HepG2 (cell line): ENCODE measurements around the gene PLCB1.

Source experiments
- CEBPZ ChIP-seq: IDR thresholded peaks from 2 replicates; pipeline ENCODE4 v1.6.1; 2012; ENCODE audit warnings: low read length, improper control_type of control experiment
- EP300 ChIP-seq, 3 experiments: sonication (generic) in 1 of 3; formaldehyde crosslinking in 1 of 3; IDR thresholded peaks; 2 replicates each; pipeline versions ENCODE4 v1.5.1 to v1.6.1; 2011 to 2020; ENCODE audit warnings: low read depth in 2 of 3, low read length in 2 of 3, borderline replicate concordance in 1 of 3, improper control_type of control experiment in 1 of 3, mild to moderate bottlenecking in 1 of 3, missing genetic modification reagents in 1 of 3, moderate library complexity in 1 of 3
- HNRNPLL ChIP-seq: fragments of 200-400 bp; formaldehyde crosslinking; IDR thresholded peaks from 2 replicates; pipeline ENCODE4 v1.6.1; 2017; ENCODE audit warnings: mild to moderate bottlenecking, low read depth, low read length; ENCODE audit not compliant: poor library complexity, severe bottlenecking
- KDM1A ChIP-seq: IDR thresholded peaks from 2 replicates; pipeline ENCODE4 v1.6.1; 2016; ENCODE audit warnings: missing compliant biosample characterization
- MXD4 ChIP-seq: IDR thresholded peaks from 2 replicates; pipeline ENCODE4 v1.6.1; 2016; ENCODE audit warnings: mild to moderate bottlenecking, missing biosample characterization, missing genetic modification reagents
- POLR2AphosphoS5 ChIP-seq: IDR thresholded peaks from 2 replicates; pipeline ENCODE4 v1.6.1; 2012; ENCODE audit warnings: low read depth, low read length
- RFXANK ChIP-seq: IDR thresholded peaks from 2 replicates; pipeline ENCODE4 v1.6.1; 2016
- RNF2 ChIP-seq: fragments of 450-650 bp; conservative IDR thresholded peaks from 2 replicates; pipeline ENCODE4 v1.6.1; 2016; ENCODE audit warnings: low read depth
- ZEB1 ChIP-seq: IDR thresholded peaks from 2 replicates; pipeline ENCODE4 v1.6.1; 2012; ENCODE audit warnings: mild to moderate bottlenecking, low read depth, inconsistent platforms; ENCODE audit not compliant: insufficient replicate concordance
- ZNF670 ChIP-seq: sonication (generic); formaldehyde crosslinking; IDR thresholded peaks from 2 replicates; pipeline ENCODE4 v1.8.0; 2022; ENCODE audit warnings: mild to moderate bottlenecking, missing genetic modification reagents, borderline replicate concordance
- TF ChIP-seq, protein P1 (sequence below): sonication (generic); formaldehyde crosslinking; IDR thresholded peaks from 2 replicates; pipeline ENCODE4 v1.4.0; 2020; ENCODE audit warnings: mild to moderate bottlenecking, missing genetic modification reagents
- TF ChIP-seq, protein P2 (sequence below), 2 experiments: sonication (generic) in 1 of 2; formaldehyde crosslinking in 1 of 2; IDR thresholded peaks; 2 replicates each; pipeline versions ENCODE4 v1.5.1 to v1.6.1; 2011 to 2020; ENCODE audit warnings: borderline replicate concordance in 1 of 2, low read depth in 1 of 2, low read length in 1 of 2, mild to moderate bottlenecking in 1 of 2, missing genetic modification reagents in 1 of 2, moderate library complexity in 1 of 2
- TF ChIP-seq, protein P3 (sequence below), 2 experiments: IDR thresholded peaks; 2 replicates each; pipeline ENCODE4 v1.6.1; 2011 to 2012; ENCODE audit warnings: low read length in 2 of 2, borderline replicate concordance in 1 of 2, low read depth in 1 of 2, mild to moderate bottlenecking in 1 of 2, moderate library complexity in 1 of 2

DNA sequence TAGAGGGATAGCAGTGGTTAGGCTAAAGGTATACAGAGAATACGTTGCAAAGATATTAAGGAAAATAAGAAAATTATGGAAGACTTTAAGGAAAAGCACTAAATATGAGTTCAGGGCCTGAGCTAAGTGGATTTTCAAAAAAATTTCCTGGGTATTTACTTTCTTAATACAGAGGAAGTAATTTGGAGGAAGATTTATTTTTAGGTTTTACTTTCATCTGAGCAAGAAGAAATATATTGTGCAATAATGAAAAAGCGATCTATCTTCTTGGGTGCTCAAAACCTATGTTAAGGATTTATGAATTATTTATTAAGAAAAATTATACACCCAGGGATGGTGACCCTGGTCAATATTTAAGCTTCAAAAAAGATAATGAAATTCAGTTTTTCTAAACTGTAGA is 224.7 kb downstream of the PLCB1 start:
- TF ChIP-seq HNRNPLL, result no peak
- TF ChIP-seq ZNF670 (CRISPR knock-in tag), result no peak
- TF ChIP-seq EP300 (IDR thresholded peaks at IDR 0.05; ENCODE audit: low read depth in 2 of 2, low read length in 2 of 2), result no peak
- TF ChIP-seq EP300 (CRISPR knock-in tag; IDR thresholded peaks at IDR 0.05; ENCODE audit: borderline replicate concordance), result no peak
- TF ChIP-seq, protein P1, sequence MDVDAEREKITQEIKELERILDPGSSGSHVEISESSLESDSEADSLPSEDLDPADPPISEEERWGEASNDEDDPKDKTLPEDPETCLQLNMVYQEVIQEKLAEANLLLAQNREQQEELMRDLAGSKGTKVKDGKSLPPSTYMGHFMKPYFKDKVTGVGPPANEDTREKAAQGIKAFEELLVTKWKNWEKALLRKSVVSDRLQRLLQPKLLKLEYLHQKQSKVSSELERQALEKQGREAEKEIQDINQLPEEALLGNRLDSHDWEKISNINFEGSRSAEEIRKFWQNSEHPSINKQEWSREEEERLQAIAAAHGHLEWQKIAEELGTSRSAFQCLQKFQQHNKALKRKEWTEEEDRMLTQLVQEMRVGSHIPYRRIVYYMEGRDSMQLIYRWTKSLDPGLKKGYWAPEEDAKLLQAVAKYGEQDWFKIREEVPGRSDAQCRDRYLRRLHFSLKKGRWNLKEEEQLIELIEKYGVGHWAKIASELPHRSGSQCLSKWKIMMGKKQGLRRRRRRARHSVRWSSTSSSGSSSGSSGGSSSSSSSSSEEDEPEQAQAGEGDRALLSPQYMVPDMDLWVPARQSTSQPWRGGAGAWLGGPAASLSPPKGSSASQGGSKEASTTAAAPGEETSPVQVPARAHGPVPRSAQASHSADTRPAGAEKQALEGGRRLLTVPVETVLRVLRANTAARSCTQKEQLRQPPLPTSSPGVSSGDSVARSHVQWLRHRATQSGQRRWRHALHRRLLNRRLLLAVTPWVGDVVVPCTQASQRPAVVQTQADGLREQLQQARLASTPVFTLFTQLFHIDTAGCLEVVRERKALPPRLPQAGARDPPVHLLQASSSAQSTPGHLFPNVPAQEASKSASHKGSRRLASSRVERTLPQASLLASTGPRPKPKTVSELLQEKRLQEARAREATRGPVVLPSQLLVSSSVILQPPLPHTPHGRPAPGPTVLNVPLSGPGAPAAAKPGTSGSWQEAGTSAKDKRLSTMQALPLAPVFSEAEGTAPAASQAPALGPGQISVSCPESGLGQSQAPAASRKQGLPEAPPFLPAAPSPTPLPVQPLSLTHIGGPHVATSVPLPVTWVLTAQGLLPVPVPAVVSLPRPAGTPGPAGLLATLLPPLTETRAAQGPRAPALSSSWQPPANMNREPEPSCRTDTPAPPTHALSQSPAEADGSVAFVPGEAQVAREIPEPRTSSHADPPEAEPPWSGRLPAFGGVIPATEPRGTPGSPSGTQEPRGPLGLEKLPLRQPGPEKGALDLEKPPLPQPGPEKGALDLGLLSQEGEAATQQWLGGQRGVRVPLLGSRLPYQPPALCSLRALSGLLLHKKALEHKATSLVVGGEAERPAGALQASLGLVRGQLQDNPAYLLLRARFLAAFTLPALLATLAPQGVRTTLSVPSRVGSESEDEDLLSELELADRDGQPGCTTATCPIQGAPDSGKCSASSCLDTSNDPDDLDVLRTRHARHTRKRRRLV (CRISPR knock-in tag), result no peak
- TF ChIP-seq ZEB1, result no peak
- TF ChIP-seq KDM1A (CRISPR knock-in tag), result no peak
- TF ChIP-seq MXD4, result no peak
- TF ChIP-seq, protein P2, sequence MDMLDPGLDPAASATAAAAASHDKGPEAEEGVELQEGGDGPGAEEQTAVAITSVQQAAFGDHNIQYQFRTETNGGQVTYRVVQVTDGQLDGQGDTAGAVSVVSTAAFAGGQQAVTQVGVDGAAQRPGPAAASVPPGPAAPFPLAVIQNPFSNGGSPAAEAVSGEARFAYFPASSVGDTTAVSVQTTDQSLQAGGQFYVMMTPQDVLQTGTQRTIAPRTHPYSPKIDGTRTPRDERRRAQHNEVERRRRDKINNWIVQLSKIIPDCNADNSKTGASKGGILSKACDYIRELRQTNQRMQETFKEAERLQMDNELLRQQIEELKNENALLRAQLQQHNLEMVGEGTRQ (IDR thresholded peaks at IDR 0.05; ENCODE audit: low read depth, low read length), result no peak
- TF ChIP-seq, protein P2 (CRISPR knock-in tag; IDR thresholded peaks at IDR 0.05; ENCODE audit: borderline replicate concordance), result no peak
- no peak for TF ChIP-seq RFXANK (CRISPR knock-in tag)
- no peak for TF ChIP-seq CEBPZ
- TF ChIP-seq RNF2, result no peak
- TF ChIP-seq POLR2AphosphoS5, result no peak
- TF ChIP-seq, protein P3, sequence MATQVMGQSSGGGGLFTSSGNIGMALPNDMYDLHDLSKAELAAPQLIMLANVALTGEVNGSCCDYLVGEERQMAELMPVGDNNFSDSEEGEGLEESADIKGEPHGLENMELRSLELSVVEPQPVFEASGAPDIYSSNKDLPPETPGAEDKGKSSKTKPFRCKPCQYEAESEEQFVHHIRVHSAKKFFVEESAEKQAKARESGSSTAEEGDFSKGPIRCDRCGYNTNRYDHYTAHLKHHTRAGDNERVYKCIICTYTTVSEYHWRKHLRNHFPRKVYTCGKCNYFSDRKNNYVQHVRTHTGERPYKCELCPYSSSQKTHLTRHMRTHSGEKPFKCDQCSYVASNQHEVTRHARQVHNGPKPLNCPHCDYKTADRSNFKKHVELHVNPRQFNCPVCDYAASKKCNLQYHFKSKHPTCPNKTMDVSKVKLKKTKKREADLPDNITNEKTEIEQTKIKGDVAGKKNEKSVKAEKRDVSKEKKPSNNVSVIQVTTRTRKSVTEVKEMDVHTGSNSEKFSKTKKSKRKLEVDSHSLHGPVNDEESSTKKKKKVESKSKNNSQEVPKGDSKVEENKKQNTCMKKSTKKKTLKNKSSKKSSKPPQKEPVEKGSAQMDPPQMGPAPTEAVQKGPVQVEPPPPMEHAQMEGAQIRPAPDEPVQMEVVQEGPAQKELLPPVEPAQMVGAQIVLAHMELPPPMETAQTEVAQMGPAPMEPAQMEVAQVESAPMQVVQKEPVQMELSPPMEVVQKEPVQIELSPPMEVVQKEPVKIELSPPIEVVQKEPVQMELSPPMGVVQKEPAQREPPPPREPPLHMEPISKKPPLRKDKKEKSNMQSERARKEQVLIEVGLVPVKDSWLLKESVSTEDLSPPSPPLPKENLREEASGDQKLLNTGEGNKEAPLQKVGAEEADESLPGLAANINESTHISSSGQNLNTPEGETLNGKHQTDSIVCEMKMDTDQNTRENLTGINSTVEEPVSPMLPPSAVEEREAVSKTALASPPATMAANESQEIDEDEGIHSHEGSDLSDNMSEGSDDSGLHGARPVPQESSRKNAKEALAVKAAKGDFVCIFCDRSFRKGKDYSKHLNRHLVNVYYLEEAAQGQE (IDR thresholded peaks at IDR 0.05; ENCODE audit: borderline replicate concordance in 1 of 2, low read depth in 1 of 2, low read length in 2 of 2), result no peak
